PC-3 (cell line): Measurements from ENCODE around the gene MYO5C. TPM values are rescaled to one million over a fixed set of nuclear protein-coding genes. Genes with fewer than 3 reads are reported as not detected.

ENCODE experiments used
- ATAC-seq: fragments of 200-7000 bp; cut with Tn5 transposase; 2 replicates; pipeline ENCODE4 v1.9.1; 2020; ENCODE audit warnings: mild to moderate bottlenecking, moderate library complexity
- BruUV-seq: library from RNA; stranded (reverse); fragments of 400-500 nt; replicated peaks from 2 replicates; lab custom pipeline; 2021; lab: Mats Ljungman, UMichigan
- CTCF ChIA-PET: fragments of 300-600 bp; sonication (Branson Sonifier 250); formaldehyde crosslinking; loops from one replicate; lab custom pipeline; 2022; ENCODE audit warnings: antibody characterized with exemption; lab: Charles Lee
- POLR2A ChIA-PET: fragments of 300-600 bp; sonication (Branson Sonifier 250); formaldehyde crosslinking; loops from one replicate; lab custom pipeline; 2022; ENCODE audit warnings: antibody characterized with exemption; ENCODE audit not compliant: unreplicated experiment; lab: Charles Lee
- DNase-seq: peaks from one replicate; pipeline ENCODE4 v3.0.0-alpha.2; 2015
- H2AFZ ChIP-seq: fragments of 300-600 bp; sonication (generic); 2 replicates; pipeline ENCODE4 v1.6.0; 2016; ENCODE audit warnings: antibody characterized with exemption, low read length
- H3F3A ChIP-seq: fragments of 300-600 bp; sonication (generic); one replicate; pipeline ENCODE4 v1.6.0; 2017; ENCODE audit warnings: antibody characterized with exemption, low read length, control low read depth, mild to moderate bottlenecking; ENCODE audit not compliant: unreplicated experiment
- H3K27ac ChIP-seq: fragments of 300-600 bp; sonication (generic); 2 replicates; pipeline ENCODE4 v1.5.1; 2016; ENCODE audit warnings: mild to moderate bottlenecking, low read length
- H3K27me3 ChIP-seq: fragments of 300-600 bp; sonication (generic); 2 replicates; pipeline ENCODE4 v1.6.1; 2016; ENCODE audit warnings: low read length, mixed read lengths
- H3K36me3 ChIP-seq: fragments of 300-600 bp; sonication (generic); 2 replicates; pipeline ENCODE4 v1.6.1; 2016; ENCODE audit warnings: low read depth, mixed run types, low read length, mixed read lengths
- H3K4me1 ChIP-seq: fragments of 300-600 bp; sonication (generic); 2 replicates; pipeline ENCODE4 v1.5.1; 2016; ENCODE audit warnings: low read length; ENCODE audit not compliant: insufficient read depth
- H3K4me2 ChIP-seq: fragments of 300-600 bp; sonication (generic); 2 replicates; pipeline ENCODE4 v1.6.0; 2016; ENCODE audit warnings: low read length
- H3K4me3 ChIP-seq: fragments of 300-600 bp; sonication (generic); 2 replicates; pipeline ENCODE4 v1.5.1; 2016; ENCODE audit warnings: mild to moderate bottlenecking, low read length, mixed read lengths
- H3K79me2 ChIP-seq: fragments of 300-600 bp; sonication (generic); 2 replicates; pipeline ENCODE4 v1.6.1; 2017; ENCODE audit warnings: low read length, mixed read lengths
- H3K9ac ChIP-seq: fragments of 300-600 bp; sonication (generic); 2 replicates; pipeline ENCODE4 v1.6.0; 2016; ENCODE audit warnings: mild to moderate bottlenecking, low read length
- H3K9me2 ChIP-seq: fragments of 300-600 bp; sonication (generic); replicated peaks from 2 replicates; pipeline ENCODE4 v1.6.1; 2016; ENCODE audit warnings: mixed run types, low read length, mixed read lengths
- H3K9me3 ChIP-seq: fragments of 300-600 bp; sonication (generic); 2 replicates; pipeline ENCODE4 v1.6.1; 2016; ENCODE audit warnings: low read length, mixed read lengths
- H4K20me1 ChIP-seq: fragments of 300-600 bp; sonication (generic); 2 replicates; pipeline ENCODE4 v1.6.1; 2016; ENCODE audit warnings: low read length, mixed read lengths
- EZH2 ChIP-seq: fragments of 300-600 bp; sonication (generic); IDR thresholded peaks from one replicate; pipeline ENCODE4 v1.6.1; 2017; ENCODE audit warnings: antibody characterized with exemption, mild to moderate bottlenecking, low read length; ENCODE audit not compliant: unreplicated experiment
- EZH2phosphoT487 ChIP-seq: fragments of 300-600 bp; sonication (generic); IDR thresholded peaks from 2 replicates; pipeline ENCODE4 v1.6.1; 2018; ENCODE audit warnings: mild to moderate bottlenecking, antibody characterized with exemption, low read length, borderline replicate concordance
- intact Hi-C: fragments of 100-400 bp; cut with micrococcal nuclease; formaldehyde crosslinking; loops from 2 replicates; pipeline ENCODE4 v1.9.0; 2023
- total RNA-seq: library from RNA; depleted of rRNA; stranded (reverse); fragments of >200 nt; gene quantifications from 2 replicates; pipeline ENCODE4 v1.2.3, GENCODE V29; 2014
- TF ChIP-seq, protein P1 (sequence below): fragments of 300-600 bp; sonication (generic); conservative IDR thresholded peaks from 2 replicates; pipeline ENCODE4 v1.5.1; 2017; ENCODE audit warnings: antibody characterized with exemption, low read depth, mild to moderate bottlenecking, low read length

The MYO5C gene
- total RNA-seq, 1 experiment from 2014 or later: 17.7 TPM

GRCh38 chr15:52155878-52156277, 139.7 kb downstream of the MYO5C start:
- CTCF ChIA-PET: no interaction called here
- no peak overlapping the region for H3K9ac ChIP-seq
- H3K9me3 ChIP-seq: no peaks in the 10 kb centered on the region
- H3K9me2 ChIP-seq: no peaks in the 10 kb centered on the region
- ATAC-seq (no peak), DNase-seq (no peak)
- intact Hi-C loops: no loop called here
- H4K20me1 ChIP-seq: no peaks in the 10 kb centered on the region
- H3K27ac ChIP-seq: no peak overlapping the region
- H3K27me3 ChIP-seq: no peaks in the 10 kb centered on the region
- no peak overlapping the region for H2AFZ ChIP-seq
- H3K4me1 ChIP-seq: no peaks in the 10 kb centered on the region
- no peak overlapping the region for H3K4me3 ChIP-seq
- TF ChIP-seq EZH2phosphoT487: no peak
- TF ChIP-seq, protein P1, sequence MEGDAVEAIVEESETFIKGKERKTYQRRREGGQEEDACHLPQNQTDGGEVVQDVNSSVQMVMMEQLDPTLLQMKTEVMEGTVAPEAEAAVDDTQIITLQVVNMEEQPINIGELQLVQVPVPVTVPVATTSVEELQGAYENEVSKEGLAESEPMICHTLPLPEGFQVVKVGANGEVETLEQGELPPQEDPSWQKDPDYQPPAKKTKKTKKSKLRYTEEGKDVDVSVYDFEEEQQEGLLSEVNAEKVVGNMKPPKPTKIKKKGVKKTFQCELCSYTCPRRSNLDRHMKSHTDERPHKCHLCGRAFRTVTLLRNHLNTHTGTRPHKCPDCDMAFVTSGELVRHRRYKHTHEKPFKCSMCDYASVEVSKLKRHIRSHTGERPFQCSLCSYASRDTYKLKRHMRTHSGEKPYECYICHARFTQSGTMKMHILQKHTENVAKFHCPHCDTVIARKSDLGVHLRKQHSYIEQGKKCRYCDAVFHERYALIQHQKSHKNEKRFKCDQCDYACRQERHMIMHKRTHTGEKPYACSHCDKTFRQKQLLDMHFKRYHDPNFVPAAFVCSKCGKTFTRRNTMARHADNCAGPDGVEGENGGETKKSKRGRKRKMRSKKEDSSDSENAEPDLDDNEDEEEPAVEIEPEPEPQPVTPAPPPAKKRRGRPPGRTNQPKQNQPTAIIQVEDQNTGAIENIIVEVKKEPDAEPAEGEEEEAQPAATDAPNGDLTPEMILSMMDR: no peak
- no peak for TF ChIP-seq EZH2
- no TSS peak for BruUV-seq
- H3K36me3 ChIP-seq: no peaks in the 10 kb centered on the region
- H3K4me2 ChIP-seq: no peak overlapping the region
- H3F3A ChIP-seq: no peaks in the 10 kb centered on the region
- no peaks in the 10 kb centered on the region for H3K79me2 ChIP-seq
- POLR2A ChIA-PET: no interaction called here

DNA sequence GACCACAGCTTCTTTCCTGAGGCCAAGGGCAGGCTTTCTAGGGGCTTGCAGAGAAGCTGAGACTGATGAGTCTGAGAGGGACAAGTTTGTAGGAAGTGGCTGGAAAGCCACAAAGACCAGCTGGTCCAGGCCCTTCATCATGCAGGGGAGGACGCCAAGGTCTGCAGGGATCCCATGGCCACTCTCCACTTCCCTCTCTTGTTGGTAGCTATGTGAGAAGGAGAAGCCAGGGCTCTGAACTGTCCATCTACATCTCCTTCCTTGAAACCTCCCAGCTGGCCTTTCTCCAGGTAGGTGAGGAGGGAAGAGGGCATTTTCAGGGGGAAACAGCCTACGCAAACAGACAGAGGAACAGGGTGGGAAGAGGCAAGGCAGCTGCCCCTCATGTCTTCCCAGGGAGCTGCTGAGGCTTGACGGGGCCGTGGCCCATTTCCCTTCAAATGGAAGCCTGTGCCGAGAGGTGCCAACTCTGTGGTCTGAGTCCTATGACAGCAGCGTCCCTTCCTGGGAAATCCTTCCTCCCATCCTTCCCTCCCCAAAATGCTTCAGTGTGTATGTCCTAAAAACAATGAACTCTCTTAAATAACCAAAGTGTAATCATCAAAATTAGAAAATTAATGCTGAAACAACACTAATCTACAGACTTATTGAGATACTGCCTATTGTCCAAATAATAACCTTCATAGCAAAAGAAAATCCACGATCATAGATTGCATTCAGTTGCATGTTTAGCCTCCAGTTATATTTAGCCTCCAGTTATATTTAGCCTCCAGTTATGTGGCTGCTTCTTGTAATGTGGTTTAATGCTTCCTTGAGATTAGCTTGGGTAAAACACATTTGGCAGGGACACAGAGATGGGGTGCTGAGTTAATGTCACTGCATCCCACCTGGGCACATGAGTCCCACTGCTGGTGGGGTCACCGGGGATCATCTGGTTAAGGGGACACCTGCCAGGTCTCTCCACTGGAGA, 140.4 kb downstream of the MYO5C start:
- no peaks in the 10 kb centered on the region for H4K20me1 ChIP-seq
- H3K9ac ChIP-seq: no peak overlapping the region
- no peak for ATAC-seq
- H2AFZ ChIP-seq: no peak overlapping the region
- TF ChIP-seq EZH2phosphoT487: no peak
- TF ChIP-seq EZH2: no peak
- TF ChIP-seq, protein P1: no peak
- no peaks in the 10 kb centered on the region for H3K9me3 ChIP-seq
- H3F3A ChIP-seq: no peaks in the 10 kb centered on the region
- H3K27me3 ChIP-seq: no peaks in the 10 kb centered on the region
- H3K36me3 ChIP-seq: no peaks in the 10 kb centered on the region
- no peak overlapping the region for H3K27ac ChIP-seq
- no peaks in the 10 kb centered on the region for H3K9me2 ChIP-seq
- no peak overlapping the region for H3K4me3 ChIP-seq
- DNase-seq: no peak
- no peaks in the 10 kb centered on the region for H3K79me2 ChIP-seq
- ChIA-PET POLR2A (no interaction called here), CTCF (no interaction called here)
- intact Hi-C loops: no loop called here
- BruUV-seq: no TSS peak
- no peaks in the 10 kb centered on the region for H3K4me1 ChIP-seq
- H3K4me2 ChIP-seq: no peak overlapping the region
